ENCODE data around the gene RNF111. TPM values are rescaled to one million over a fixed set of nuclear protein-coding genes. Genes with fewer than 3 reads are reported as not detected.
A peak's percentile ranks its signal among the peaks of the same experiment; 100 is the strongest.

Gene RNF111
- total and polyA plus RNA-seq, 9 donors, result 12.4 to 25.5 (median 23.1) TPM

GRCh38 chr15:58966698-58967097 lies 20.8 kb upstream of the RNF111 start:
- no peaks in the 10 kb centered on the region for H3K4me1 ChIP-seq (ENCODE audit: control insufficient read depth, insufficient read depth, low read length)
- no peaks in the 10 kb centered on the region for H3K9me3 ChIP-seq (replicated peaks; ENCODE audit: control insufficient read depth, low read depth, low read length)
- H3K4me3 ChIP-seq (ENCODE audit: low read length), result no peak overlapping the region
- no peak for DNase-seq
- WGBS (ENCODE audit: insufficient coverage), result 80% methylated on average over 1 of the region's 3 CpGs
- no peaks in the 10 kb centered on the region for H3K27me3 ChIP-seq (ENCODE audit: control insufficient read depth, insufficient read depth, low read length)
- H3K36me3 ChIP-seq (ENCODE audit: control insufficient read depth, insufficient read depth, low read length), result no peaks in the 10 kb centered on the region
- H3K27ac ChIP-seq (ENCODE audit: low read length), result no peak overlapping the region

- WGBS (ENCODE audit: insufficient coverage), result no CpG with 5 or more reads among the region's 2 CpGs
- no peak for DNase-seq
- H3K27me3 ChIP-seq (ENCODE audit: control insufficient read depth, insufficient read depth, low read length), result no peaks in the 10 kb centered on the region
Measured at GRCh38 chr15:58967479-58967878, 20.0 kb upstream of the RNF111 start.

GRCh38 chr15:58977887-58978286 lies 9.6 kb upstream of the RNF111 start:
- H3K27me3 ChIP-seq (ENCODE audit: control insufficient read depth, insufficient read depth, low read length), result peaks cover 1% of the 10 kb centered on the region
- no peak overlapping the region for H3K4me3 ChIP-seq (ENCODE audit: low read length)
- no peaks in the 10 kb centered on the region for H3K4me1 ChIP-seq (ENCODE audit: control insufficient read depth, insufficient read depth, low read length)
- no peak for DNase-seq
- no peak overlapping the region for H3K27ac ChIP-seq (ENCODE audit: low read length)
- no peaks in the 10 kb centered on the region for H3K9me3 ChIP-seq (replicated peaks; ENCODE audit: control insufficient read depth, low read depth, low read length)
- no peaks in the 10 kb centered on the region for H3K36me3 ChIP-seq (ENCODE audit: control insufficient read depth, insufficient read depth, low read length)

More at GRCh38 chr15:58967479-58967878, 20.0 kb upstream of the RNF111 start:
- H3K27ac ChIP-seq (ENCODE audit: low read length), result no peak overlapping the region
- no peaks in the 10 kb centered on the region for H3K36me3 ChIP-seq (ENCODE audit: control insufficient read depth, insufficient read depth, low read length)
- no peaks in the 10 kb centered on the region for H3K4me1 ChIP-seq (ENCODE audit: control insufficient read depth, insufficient read depth, low read length)
- no peaks in the 10 kb centered on the region for H3K9me3 ChIP-seq (replicated peaks; ENCODE audit: control insufficient read depth, low read depth, low read length)
- H3K4me3 ChIP-seq (ENCODE audit: low read length), result no peak overlapping the region

GRCh38 chr15:58980351-58980939 lies 7.0 kb upstream of the RNF111 start:
- peak; percentile 53 for DNase-seq
- no peak overlapping the region for H3K27ac ChIP-seq (ENCODE audit: low read length)
- no peaks in the 10 kb centered on the region for H3K4me1 ChIP-seq (ENCODE audit: control insufficient read depth, insufficient read depth, low read length)
- peaks cover 4% of the 10 kb centered on the region for H3K27me3 ChIP-seq (ENCODE audit: control insufficient read depth, insufficient read depth, low read length)
- no peaks in the 10 kb centered on the region for H3K36me3 ChIP-seq (ENCODE audit: control insufficient read depth, insufficient read depth, low read length)
- WGBS (ENCODE audit: insufficient coverage), result no CpG with 5 or more reads among the region's 5 CpGs
- H3K4me3 ChIP-seq (ENCODE audit: low read length), result no peak overlapping the region
- H3K9me3 ChIP-seq (replicated peaks; ENCODE audit: control insufficient read depth, low read depth, low read length), result no peaks in the 10 kb centered on the region

GRCh38 chr15:58981808-58982475 lies 5.5 kb upstream of the RNF111 start:
- Histone ChIP-seq H3K9me3 (replicated peaks; ENCODE audit: control insufficient read depth, low read depth, low read length) (no peaks in the 10 kb centered on the region), H3K36me3 (ENCODE audit: control insufficient read depth, insufficient read depth, low read length) (no peaks in the 10 kb centered on the region), H3K4me1 (ENCODE audit: control insufficient read depth, insufficient read depth, low read length) (peaks cover under 1% of the 10 kb centered on the region), H3K27me3 (ENCODE audit: control insufficient read depth, insufficient read depth, low read length) (peaks cover 4% of the 10 kb centered on the region), H3K4me3 (ENCODE audit: low read length) (no peak overlapping the region), H3K27ac (ENCODE audit: low read length) (no peak overlapping the region)
- WGBS (ENCODE audit: insufficient coverage), result no CpG with 5 or more reads among the region's 6 CpGs
- no peak for DNase-seq

GRCh38 chr15:58983261-58983660 lies 4.2 kb upstream of the RNF111 start:
- no CpG with 5 or more reads among the region's 2 CpGs for WGBS (ENCODE audit: insufficient coverage)
- peaks cover 4% of the 10 kb centered on the region for H3K27me3 ChIP-seq (ENCODE audit: control insufficient read depth, insufficient read depth, low read length)
- no peak for DNase-seq
- no peak overlapping the region for H3K27ac ChIP-seq (ENCODE audit: low read length)
- H3K4me1 ChIP-seq (ENCODE audit: control insufficient read depth, insufficient read depth, low read length), result peaks cover 2% of the 10 kb centered on the region
- no peaks in the 10 kb centered on the region for H3K36me3 ChIP-seq (ENCODE audit: control insufficient read depth, insufficient read depth, low read length)
- H3K9me3 ChIP-seq (replicated peaks; ENCODE audit: control insufficient read depth, low read depth, low read length), result no peaks in the 10 kb centered on the region
- H3K4me3 ChIP-seq (ENCODE audit: low read length), result no peak overlapping the region

- Histone ChIP-seq H3K36me3 (ENCODE audit: control insufficient read depth, insufficient read depth, low read length) (no peaks in the 10 kb centered on the region), H3K4me1 (ENCODE audit: control insufficient read depth, insufficient read depth, low read length) (peaks cover 2% of the 10 kb centered on the region), H3K27ac (ENCODE audit: low read length) (no peak overlapping the region), H3K4me3 (ENCODE audit: low read length) (no peak overlapping the region), H3K27me3 (ENCODE audit: control insufficient read depth, insufficient read depth, low read length) (peaks cover 4% of the 10 kb centered on the region), H3K9me3 (replicated peaks; ENCODE audit: control insufficient read depth, low read depth, low read length) (no peaks in the 10 kb centered on the region)
- WGBS (ENCODE audit: insufficient coverage), result 20% methylated on average over 1 of the region's 4 CpGs
- peak; percentile 24 for DNase-seq
Measured at GRCh38 chr15:58985443-58985842, 2.0 kb upstream of the RNF111 start.

- no peak for DNase-seq
- peaks cover 8% of the 10 kb centered on the region for H3K36me3 ChIP-seq (ENCODE audit: control insufficient read depth, insufficient read depth, low read length)
- WGBS (ENCODE audit: insufficient coverage), result 70% methylated on average over 2 of the region's 9 CpGs
- H3K9me3 ChIP-seq (replicated peaks; ENCODE audit: control insufficient read depth, low read depth, low read length), result no peaks in the 10 kb centered on the region
- peaks cover 2% of the 10 kb centered on the region for H3K4me1 ChIP-seq (ENCODE audit: control insufficient read depth, insufficient read depth, low read length)
- H3K27me3 ChIP-seq (ENCODE audit: control insufficient read depth, insufficient read depth, low read length), result peaks cover 4% of the 10 kb centered on the region
- peak overlapping the region; percentile 97 for H3K27ac ChIP-seq (ENCODE audit: low read length)
- peak overlapping the region; percentile 98 for H3K4me3 ChIP-seq (ENCODE audit: low read length)
Measured at GRCh38 chr15:58987036-58987435, 427 bp upstream of the RNF111 start.

GRCh38 chr15:58988006-58988785 lies 733 bp downstream of the RNF111 start:
- peak overlapping the region; percentile 98 for H3K4me3 ChIP-seq (ENCODE audit: low read length)
- peak overlapping the region; percentile 97 for H3K27ac ChIP-seq (ENCODE audit: low read length)
- H3K27me3 ChIP-seq (ENCODE audit: control insufficient read depth, insufficient read depth, low read length), result no peaks in the 10 kb centered on the region
- peaks cover 2% of the 10 kb centered on the region for H3K4me1 ChIP-seq (ENCODE audit: control insufficient read depth, insufficient read depth, low read length)
- WGBS (ENCODE audit: insufficient coverage), result under 1% methylated on average over 18 of the region's 36 CpGs
- H3K9me3 ChIP-seq (replicated peaks; ENCODE audit: control insufficient read depth, low read depth, low read length), result no peaks in the 10 kb centered on the region
- H3K36me3 ChIP-seq (ENCODE audit: control insufficient read depth, insufficient read depth, low read length), result peaks cover 16% of the 10 kb centered on the region
- DNase-seq, result peak; percentile 85

- Histone ChIP-seq H3K36me3 (ENCODE audit: control insufficient read depth, insufficient read depth, low read length) (peaks cover 16% of the 10 kb centered on the region), H3K27me3 (ENCODE audit: control insufficient read depth, insufficient read depth, low read length) (no peaks in the 10 kb centered on the region), H3K9me3 (replicated peaks; ENCODE audit: control insufficient read depth, low read depth, low read length) (no peaks in the 10 kb centered on the region), H3K27ac (ENCODE audit: low read length) (no peak overlapping the region), H3K4me1 (ENCODE audit: control insufficient read depth, insufficient read depth, low read length) (no peaks in the 10 kb centered on the region), H3K4me3 (ENCODE audit: low read length) (no peak overlapping the region)
- WGBS (ENCODE audit: insufficient coverage), result 100% methylated on average over 4 of the region's 10 CpGs
- DNase-seq, result no peak
Measured at GRCh38 chr15:58992181-58992580, 4.7 kb downstream of the RNF111 start.

All from muscle of leg (tissue), 11 donors.